BLaER1 treated with 17β-estradiol and CSF1 and Interleukin-3, amounts not matched to agents 10 nM and 100 nM (cell line): ENCODE measurements around the gene E4F1.
"Not testable (repeated sequence)": the region's sequence is repeated elsewhere in the genome, so short reads cannot be mapped to it uniquely, and the experiment has no call there.

Experiments used
- H3K27ac ChIP-seq, 11 experiments: shearing (Covaris generic); formaldehyde crosslinking; 2 replicates each; pipeline ENCODE4 v1.8.1; 2022
- H3K27me3 ChIP-seq, 11 experiments: shearing (Covaris generic); formaldehyde crosslinking; 2 replicates each; pipeline ENCODE4 v1.8.1; 2022
- H3K36me3 ChIP-seq, 11 experiments: shearing (Covaris generic); formaldehyde crosslinking; 2 replicates each; pipeline ENCODE4 v1.8.1; 2022
- H3K4me1 ChIP-seq, 10 experiments: shearing (Covaris generic); formaldehyde crosslinking; 2 replicates each; pipeline ENCODE4 v1.8.1; 2022
- H3K4me2 ChIP-seq, 11 experiments: shearing (Covaris generic); formaldehyde crosslinking; 2 replicates each; pipeline ENCODE4 v1.8.1; 2022
- H3K4me3 ChIP-seq, 10 experiments: shearing (Covaris generic); formaldehyde crosslinking; 2 replicates each; pipeline ENCODE4 v1.8.1; 2022
- H3K9ac ChIP-seq, 11 experiments: shearing (Covaris generic); formaldehyde crosslinking; 2 replicates each; pipeline ENCODE4 v1.8.1; 2022
- H3K9me3 ChIP-seq, 11 experiments: shearing (Covaris generic); formaldehyde crosslinking; replicated peaks in 1 of 11; 2 replicates each; pipeline ENCODE4 v1.8.1; 2022
- H4K20me1 ChIP-seq, 11 experiments: shearing (Covaris generic); formaldehyde crosslinking; 2 replicates each; pipeline ENCODE4 v1.8.1; 2022
- Cebpa-rat ChIP-seq, 11 experiments: shearing (Covaris generic); IDR thresholded peaks; 2 replicates each; pipeline ENCODE4 v1.8.1; 2022

E4F1 gene

GRCh38 chr16:2197765-2198164 is 25.6 kb upstream of the E4F1 start:
- TF ChIP-seq Cebpa-rat (IDR thresholded peaks at IDR 0.05), result no peak
- Histone ChIP-seq H3K27me3 (peaks cover 67 to 91% (median 79%) of the 10 kb centered on the region in 11 experiments), H3K36me3 (no peaks in the 10 kb centered on the region), H3K9ac (no peak overlapping the region), H3K4me2 (no peak overlapping the region), H3K27ac (no peak overlapping the region), H3K4me1 (peaks cover 10 to 26% (median 16%) of the 10 kb centered on the region in 10 experiments; a peak in 17 of 20 replicates), H4K20me1 (peaks cover 0 to 44% (median 20%) of the 10 kb centered on the region in 11 experiments; a peak in 17 of 22 replicates), H3K4me3 (no peak overlapping the region), H3K9me3 (no peaks in the 10 kb centered on the region)

- TF ChIP-seq Cebpa-rat (IDR thresholded peaks at IDR 0.05), result no peak
- H4K20me1 ChIP-seq, result peaks cover 0 to 44% (median 20%) of the 10 kb centered on the region in 11 experiments; a peak in 17 of 22 replicates
- no peak overlapping the region for H3K4me2 ChIP-seq
- peaks cover 66 to 90% (median 78%) of the 10 kb centered on the region in 11 experiments for H3K27me3 ChIP-seq
- H3K27ac ChIP-seq, result no peak overlapping the region
- H3K36me3 ChIP-seq, result no peaks in the 10 kb centered on the region
- H3K4me3 ChIP-seq, result no peak overlapping the region
- no peaks in the 10 kb centered on the region for H3K9me3 ChIP-seq
- H3K9ac ChIP-seq, result no peak overlapping the region
- H3K4me1 ChIP-seq, result peaks cover 10 to 26% (median 16%) of the 10 kb centered on the region in 10 experiments; a peak in 17 of 20 replicates
Measured at GRCh38 chr16:2198283-2198682, 25.1 kb upstream of the E4F1 start.

- Histone ChIP-seq H4K20me1 (peaks cover 0 to 40% (median 17%) of the 10 kb centered on the region in 11 experiments; a peak in 17 of 22 replicates), H3K4me3 (no peak overlapping the region), H3K4me2 (no peak overlapping the region), H3K9me3 (no peaks in the 10 kb centered on the region), H3K9ac (no peak overlapping the region), H3K4me1 (peaks cover 10 to 22% (median 16%) of the 10 kb centered on the region in 10 experiments; a peak in 17 of 20 replicates), H3K27me3 (peaks cover 58 to 82% (median 70%) of the 10 kb centered on the region in 11 experiments), H3K27ac (no peak overlapping the region), H3K36me3 (no peaks in the 10 kb centered on the region)
- no peak for TF ChIP-seq Cebpa-rat (IDR thresholded peaks at IDR 0.05)
Measured at GRCh38 chr16:2199095-2199494, 24.3 kb upstream of the E4F1 start.

- H3K27me3 ChIP-seq, result peaks cover 52 to 76% (median 64%) of the 10 kb centered on the region in 11 experiments
- no peak overlapping the region for H3K27ac ChIP-seq
- no peak overlapping the region for H3K4me2 ChIP-seq
- H3K36me3 ChIP-seq, result no peaks in the 10 kb centered on the region
- H3K4me1 ChIP-seq, result peaks cover 15 to 22% (median 18%) of the 10 kb centered on the region in 10 experiments
- no peaks in the 10 kb centered on the region for H3K9me3 ChIP-seq
- H3K4me3 ChIP-seq, result no peak overlapping the region
- H4K20me1 ChIP-seq, result peaks cover 0 to 34% (median 12%) of the 10 kb centered on the region in 11 experiments; a peak in 17 of 22 replicates
- H3K9ac ChIP-seq, result no peak overlapping the region
- no peak for TF ChIP-seq Cebpa-rat (IDR thresholded peaks at IDR 0.05)
Measured at GRCh38 chr16:2199621-2200139, 23.7 kb upstream of the E4F1 start.

- peaks cover 12 to 18% (median 15%) of the 10 kb centered on the region in 10 experiments for H3K4me1 ChIP-seq
- peaks cover 46 to 70% (median 58%) of the 10 kb centered on the region in 11 experiments for H3K27me3 ChIP-seq
- peaks cover 0 to 28% (median 5%) of the 10 kb centered on the region in 11 experiments; a peak in 17 of 22 replicates for H4K20me1 ChIP-seq
- H3K36me3 ChIP-seq, result no peaks in the 10 kb centered on the region
- H3K9me3 ChIP-seq, result no peaks in the 10 kb centered on the region
- no peak overlapping the region for H3K4me3 ChIP-seq
- H3K4me2 ChIP-seq, result no peak overlapping the region
- no peak for TF ChIP-seq Cebpa-rat (IDR thresholded peaks at IDR 0.05)
- H3K27ac ChIP-seq, result no peak overlapping the region
- no peak overlapping the region for H3K9ac ChIP-seq
Measured at GRCh38 chr16:2200313-2200712, 23.1 kb upstream of the E4F1 start.

- Histone ChIP-seq H4K20me1 (peaks cover 0 to 25% (median 0%) of the 10 kb centered on the region in 11 experiments; a peak in 7 of 22 replicates), H3K36me3 (peaks cover 14 to 16% (median 16%) of the 10 kb centered on the region in 11 experiments), H3K27me3 (peaks cover 20 to 42% (median 29%) of the 10 kb centered on the region in 11 experiments), H3K4me1 (peaks cover 27 to 33% (median 31%) of the 10 kb centered on the region in 10 experiments)
- H3K4me2 ChIP-seq, H3K4me3 ChIP-seq, H3K9ac ChIP-seq, H3K9me3 ChIP-seq, H3K27ac ChIP-seq: not testable (repeated sequence)
Measured at GRCh38 chr16:2203119-2203688, 20.2 kb upstream of the E4F1 start.

GRCh38 chr16:2204416-2205103 is 18.8 kb upstream of the E4F1 start:
- peak overlapping the region; percentile 90 to 99 (median 95) for H3K9ac ChIP-seq
- TF ChIP-seq Cebpa-rat (IDR thresholded peaks at IDR 0.05), result no peak
- H3K4me3 ChIP-seq, result peak overlapping the region; percentile 62 to 86 (median 72)
- peak overlapping the region; percentile 87 to 99 (median 96) for H3K27ac ChIP-seq
- peaks cover 27 to 33% (median 31%) of the 10 kb centered on the region in 10 experiments for H3K4me1 ChIP-seq
- H3K9me3 ChIP-seq, result no peaks in the 10 kb centered on the region
- H3K27me3 ChIP-seq, result peaks cover 6 to 29% (median 15%) of the 10 kb centered on the region in 11 experiments
- peak overlapping the region; percentile 82 to 99 (median 89) for H3K4me2 ChIP-seq
- H3K36me3 ChIP-seq, result peaks cover 28 to 30% (median 29%) of the 10 kb centered on the region in 11 experiments
- H4K20me1 ChIP-seq, result peaks cover 0 to 35% (median 6%) of the 10 kb centered on the region in 11 experiments; a peak in 11 of 22 replicates

- peaks cover 0 to 37% (median 7%) of the 10 kb centered on the region in 11 experiments; a peak in 11 of 22 replicates for H4K20me1 ChIP-seq
- no peaks in the 10 kb centered on the region for H3K9me3 ChIP-seq
- peak within 1 kb of the TSS; percentile 62 to 86 (median 72) for H3K4me3 ChIP-seq
- peaks cover 27 to 33% (median 31%) of the 10 kb centered on the region in 10 experiments for H3K4me1 ChIP-seq
- peak within 1 kb of the TSS; percentile 87 to 99 (median 96) for H3K27ac ChIP-seq
- H3K9ac ChIP-seq, result peak within 1 kb of the TSS; percentile 90 to 99 (median 95)
- peak within 1 kb of the TSS; percentile 95 to 100 (median 97) for H3K4me2 ChIP-seq
- peaks cover 31 to 38% (median 37%) of the 10 kb centered on the region in 11 experiments for H3K36me3 ChIP-seq
- no peak for TF ChIP-seq Cebpa-rat (IDR thresholded peaks at IDR 0.05)
- H3K27me3 ChIP-seq, result peaks cover 0 to 21% (median 8%) of the 10 kb centered on the region in 11 experiments; a peak in 17 of 22 replicates
Measured at GRCh38 chr16:2205104-2205966, 18.1 kb upstream of the E4F1 start, which contains the start of gene MLST8. Gene MLST8 (plus strand): TSS chr16:2205454. CDS start chr16:2206086, 632 bp downstream.
